Fibroblast of the aortic adventitia (primary cell): ENCODE measurements around the gene GRK3. TPM values are rescaled to one million over a fixed set of nuclear protein-coding genes. Genes with fewer than 3 reads are reported as not detected.

ENCODE experiments used
- DNase-seq: peaks from one replicate; pipeline ENCODE4 v3.0.0-alpha.2; 2010; ENCODE audit warnings: low read depth
- H3K4me3 ChIP-seq: 2 replicates; pipeline ENCODE4 v1.5.1; 2011; ENCODE audit warnings: low read depth, mild to moderate bottlenecking, control low read depth, low read length, moderate library complexity
- total RNA-seq: library from RNA; depleted of rRNA; stranded (reverse); fragments of >200 nt; gene quantifications from 2 replicates; pipeline ENCODE4 v1.2.3, GENCODE V29; 2012; ENCODE audit warnings: low replicate concordance
- TF ChIP-seq, protein P1 (sequence below): IDR thresholded peaks from 2 replicates; pipeline ENCODE4 v1.5.1; 2011; ENCODE audit warnings: mild to moderate bottlenecking, low read length, control low read depth, inconsistent platforms; ENCODE audit not compliant: insufficient read depth

Gene GRK3
- total RNA-seq, 1 donor, result 1.3 TPM

DNA sequence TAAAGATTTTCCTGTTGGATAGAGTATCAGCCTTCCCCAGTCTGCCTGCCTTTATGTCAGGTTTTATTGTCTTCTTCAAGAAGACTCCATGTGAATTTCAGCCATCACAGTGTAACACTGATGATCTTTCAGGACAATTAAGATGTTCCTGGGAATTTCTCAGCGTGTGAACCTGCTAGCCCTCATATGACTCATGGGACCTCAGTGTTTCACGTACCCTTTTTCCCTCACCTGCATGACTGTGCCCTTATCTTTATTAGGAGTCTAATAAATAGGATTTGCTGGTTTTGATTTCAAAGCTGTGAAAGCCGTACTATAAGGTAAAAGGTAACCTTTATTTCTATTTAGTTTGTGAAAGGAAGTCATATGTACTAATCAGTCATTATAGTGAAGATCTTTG lies 95.9 kb downstream of the GRK3 start:
- TF ChIP-seq, protein P1, sequence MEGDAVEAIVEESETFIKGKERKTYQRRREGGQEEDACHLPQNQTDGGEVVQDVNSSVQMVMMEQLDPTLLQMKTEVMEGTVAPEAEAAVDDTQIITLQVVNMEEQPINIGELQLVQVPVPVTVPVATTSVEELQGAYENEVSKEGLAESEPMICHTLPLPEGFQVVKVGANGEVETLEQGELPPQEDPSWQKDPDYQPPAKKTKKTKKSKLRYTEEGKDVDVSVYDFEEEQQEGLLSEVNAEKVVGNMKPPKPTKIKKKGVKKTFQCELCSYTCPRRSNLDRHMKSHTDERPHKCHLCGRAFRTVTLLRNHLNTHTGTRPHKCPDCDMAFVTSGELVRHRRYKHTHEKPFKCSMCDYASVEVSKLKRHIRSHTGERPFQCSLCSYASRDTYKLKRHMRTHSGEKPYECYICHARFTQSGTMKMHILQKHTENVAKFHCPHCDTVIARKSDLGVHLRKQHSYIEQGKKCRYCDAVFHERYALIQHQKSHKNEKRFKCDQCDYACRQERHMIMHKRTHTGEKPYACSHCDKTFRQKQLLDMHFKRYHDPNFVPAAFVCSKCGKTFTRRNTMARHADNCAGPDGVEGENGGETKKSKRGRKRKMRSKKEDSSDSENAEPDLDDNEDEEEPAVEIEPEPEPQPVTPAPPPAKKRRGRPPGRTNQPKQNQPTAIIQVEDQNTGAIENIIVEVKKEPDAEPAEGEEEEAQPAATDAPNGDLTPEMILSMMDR, result no peak
- H3K4me3 ChIP-seq, result no peak overlapping the region
- DNase-seq, result no peak

DNA sequence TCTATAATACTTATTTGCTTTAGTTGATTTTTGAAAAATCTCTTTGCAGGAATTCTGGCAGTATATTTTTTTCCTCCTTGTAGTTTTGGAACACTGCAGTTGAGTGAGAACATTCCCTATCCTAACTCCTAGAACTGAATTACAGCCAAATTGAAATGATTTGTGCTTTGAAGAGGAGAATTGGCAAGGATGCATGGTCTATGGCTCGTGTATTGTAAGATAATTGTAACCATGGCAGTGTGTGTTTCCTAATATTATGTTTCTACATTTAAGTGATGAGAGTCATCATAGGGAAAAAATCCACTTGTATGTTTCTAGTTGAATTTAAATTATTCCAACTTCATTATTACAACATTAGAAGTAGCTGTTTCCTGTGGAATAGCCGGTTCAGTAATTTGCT lies 96.6 kb downstream of the GRK3 start:
- DNase-seq, result peak; percentile 84
- H3K4me3 ChIP-seq, result no peak overlapping the region
- TF ChIP-seq, protein P1, result no peak

DNA sequence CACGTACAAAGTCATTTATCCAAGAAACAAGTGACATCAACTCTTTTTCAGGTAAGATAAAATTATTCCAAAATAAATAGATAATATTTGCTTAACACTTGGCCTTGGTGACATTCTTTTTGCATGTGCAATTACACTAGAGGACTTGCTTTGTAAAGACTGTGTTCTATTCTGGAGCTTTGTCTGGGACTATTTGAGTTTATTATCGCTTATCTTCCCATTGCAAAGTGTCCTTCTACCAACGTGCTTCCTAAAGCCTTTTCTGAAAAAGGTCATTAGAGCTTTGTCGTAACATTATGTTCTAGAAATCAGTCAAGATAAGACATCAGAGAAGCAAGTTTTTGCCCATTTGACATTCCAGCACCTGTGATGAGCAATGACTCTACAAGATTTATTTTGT lies 99.2 kb downstream of the GRK3 start:
- no peak overlapping the region for H3K4me3 ChIP-seq
- TF ChIP-seq, protein P1, result no peak

DNA sequence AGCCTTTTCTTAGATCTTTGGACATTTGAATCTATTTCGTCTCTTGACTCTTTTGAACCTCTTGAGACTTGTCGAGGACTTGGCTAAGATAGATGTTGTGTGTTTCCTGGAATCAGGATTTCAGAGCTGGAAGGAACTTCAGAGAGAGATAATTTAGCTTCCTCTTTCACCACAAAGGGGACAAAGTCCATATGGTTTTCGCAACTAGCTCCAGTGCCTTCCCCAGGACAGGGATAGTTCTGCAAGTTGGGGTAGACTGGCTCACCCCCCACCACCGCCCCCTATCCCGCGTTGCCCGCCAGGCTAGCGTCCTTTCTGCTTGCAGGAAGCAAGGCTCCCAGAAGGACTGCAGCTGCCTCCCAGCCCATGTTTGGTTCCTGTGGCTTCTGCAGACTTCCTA lies 101.8 kb downstream of the GRK3 start:
- DNase-seq, result peak; percentile 40

More for the DNA sequence above, 99.2 kb downstream of the GRK3 start:
- no peak for DNase-seq

DNA sequence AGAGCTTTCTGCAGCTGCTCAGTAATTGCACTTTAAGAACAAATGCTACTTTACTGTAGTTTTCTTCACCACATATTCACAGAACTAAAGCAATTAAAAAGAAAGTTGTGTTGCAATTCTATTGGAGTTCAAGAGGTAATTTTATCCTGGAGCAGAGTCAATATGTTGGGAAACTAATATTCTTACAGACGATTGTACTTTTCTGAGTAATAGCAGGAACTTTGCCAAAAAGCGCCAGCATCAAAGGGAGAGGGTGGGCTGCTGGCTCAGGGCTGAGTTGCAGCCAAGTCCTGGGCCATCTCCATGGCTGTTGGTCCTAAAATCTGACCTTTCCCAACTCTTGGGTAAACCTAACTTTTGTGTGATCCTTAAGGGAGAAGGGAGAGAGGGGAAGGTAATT lies 104.0 kb downstream of the GRK3 start:
- H3K4me3 ChIP-seq, result no peak overlapping the region
- DNase-seq, result peak; percentile 91
- TF ChIP-seq, protein P1, result no peak

More for the DNA sequence above, 101.8 kb downstream of the GRK3 start:
- H3K4me3 ChIP-seq, result no peak overlapping the region
- TF ChIP-seq, protein P1, result no peak

DNA sequence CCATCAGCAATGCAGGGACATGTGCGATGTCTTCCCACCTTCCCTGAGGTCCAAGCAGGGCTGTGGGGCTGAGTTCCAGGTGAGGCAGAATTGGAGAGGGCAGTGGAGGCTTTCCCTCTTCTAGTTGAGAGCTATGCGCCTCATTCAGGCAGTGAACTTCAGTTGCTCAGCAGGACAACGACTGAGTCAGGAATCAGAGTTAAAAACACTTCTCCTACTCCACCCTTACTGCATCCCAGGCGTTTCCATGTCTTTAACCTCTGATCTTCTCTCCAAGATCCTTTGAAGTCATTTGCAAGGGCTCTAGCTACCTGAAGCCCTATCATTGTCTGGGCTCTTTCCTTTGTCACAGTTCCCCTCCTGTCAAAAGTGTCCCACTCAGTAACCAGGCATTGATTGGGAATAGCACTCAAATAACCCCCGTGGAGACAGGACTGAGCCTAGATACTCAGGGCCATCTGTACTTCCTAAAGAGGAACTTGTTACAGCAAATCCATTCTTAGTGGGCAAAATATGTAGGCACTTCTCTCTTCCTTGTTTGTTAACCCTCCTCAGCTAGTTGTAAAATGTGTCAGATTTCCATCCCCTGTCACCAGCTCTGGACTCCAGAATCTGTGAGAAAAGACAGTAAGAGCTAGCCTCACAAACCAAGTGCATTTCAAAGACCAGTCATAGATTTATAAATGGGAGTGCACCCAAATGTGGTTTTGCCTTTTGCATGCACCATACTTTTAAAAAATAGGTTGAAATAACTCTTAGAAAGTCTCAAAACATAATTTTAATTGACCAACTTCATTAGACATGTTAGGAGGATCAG lies 105.0 kb downstream of the GRK3 start:
- DNase-seq, result no peak
- TF ChIP-seq, protein P1, result no peak

DNA sequence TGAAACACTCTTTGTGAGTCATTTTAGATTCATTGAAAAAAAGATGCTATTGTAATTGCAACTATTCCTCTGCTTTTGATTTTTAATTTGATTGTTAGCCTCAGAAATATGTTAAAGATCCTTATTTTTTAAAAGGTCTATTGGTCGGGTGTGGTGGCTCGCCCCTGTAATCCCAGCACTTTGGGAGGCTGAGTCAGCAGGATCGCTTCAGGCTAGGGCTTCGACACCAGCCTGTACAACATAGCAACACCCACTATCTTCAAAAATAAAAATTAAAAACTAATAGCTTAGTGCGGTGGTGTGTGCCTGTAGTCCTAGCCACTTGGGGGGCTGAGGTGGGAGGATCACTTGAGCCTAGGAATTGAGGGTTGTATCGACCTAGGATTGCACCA lies 105.6 kb downstream of the GRK3 start:
- no peak for DNase-seq
- TF ChIP-seq, protein P1, result no peak
- no peak overlapping the region for H3K4me3 ChIP-seq

More for the DNA sequence above, 105.0 kb downstream of the GRK3 start:
- no peak overlapping the region for H3K4me3 ChIP-seq
